GM19467 (cell line): ENCODE results near the gene POMGNT2.
A peak's percentile ranks its signal among the peaks of the same experiment; 100 is the strongest.

Experiments used
- ATAC-seq: cut with Tn5 transposase; IDR thresholded peaks from one replicate; pipeline ENCODE4 v1.9.1; 2021; ENCODE audit warnings: mild to moderate bottlenecking, moderate library complexity; ENCODE audit not compliant: unreplicated experiment

POMGNT2 gene

GRCh38 chr3:43105596-43106292 lies at the start of gene POMGNT2:
TSS of gene POMGNT2 (minus strand) at chr3:43106079. CDS start at chr3:43081431, 24,648 bp downstream.
- peak; percentile 87 for ATAC-seq

GRCh38 chr3:43154980-43155379 lies 49.1 kb upstream of the POMGNT2 start:
- ATAC-seq = no peak

GRCh38 chr3:43153216-43154083 lies 47.6 kb upstream of the POMGNT2 start:
- ATAC-seq = no peak

GRCh38 chr3:43152649-43153048 lies 46.8 kb upstream of the POMGNT2 start:
- no peak for ATAC-seq

- ATAC-seq = no peak
Observed at GRCh38 chr3:43148033-43148432, 42.2 kb upstream of the POMGNT2 start.

GRCh38 chr3:43146599-43146998 lies 40.7 kb upstream of the POMGNT2 start:
- no peak for ATAC-seq

GRCh38 chr3:43144761-43145490 lies 39.0 kb upstream of the POMGNT2 start:
- ATAC-seq = no peak

GRCh38 chr3:43142472-43142871 lies 36.6 kb upstream of the POMGNT2 start:
- ATAC-seq = no peak

- ATAC-seq = no peak
Observed at GRCh38 chr3:43138488-43139231, 32.8 kb upstream of the POMGNT2 start.

- ATAC-seq = no peak
Observed at GRCh38 chr3:43132870-43133636, 27.2 kb upstream of the POMGNT2 start.

GRCh38 chr3:43132193-43132592 lies 26.3 kb upstream of the POMGNT2 start:
- no peak for ATAC-seq

- no peak for ATAC-seq
Observed at GRCh38 chr3:43128464-43128863, 22.6 kb upstream of the POMGNT2 start.

- ATAC-seq = no peak
Observed at GRCh38 chr3:43126536-43126935, 20.7 kb upstream of the POMGNT2 start.

- ATAC-seq = no peak
Observed at GRCh38 chr3:43123895-43124294, 18.0 kb upstream of the POMGNT2 start.

- ATAC-seq = no peak
Observed at GRCh38 chr3:43120937-43121336, 15.1 kb upstream of the POMGNT2 start.

- ATAC-seq = no peak
Observed at GRCh38 chr3:43117257-43117656, 11.4 kb upstream of the POMGNT2 start.

GRCh38 chr3:43113671-43114070 lies 7.8 kb upstream of the POMGNT2 start:
- no peak for ATAC-seq

GRCh38 chr3:43106293-43106628 lies 382 bp upstream of the POMGNT2 start:
- ATAC-seq = no peak

- no peak for ATAC-seq
Observed at GRCh38 chr3:43104660-43105595, 951 bp downstream of the POMGNT2 start.
